Measurements from ENCODE around the gene DDX21. TPM values are rescaled to one million over a fixed set of nuclear protein-coding genes. Genes with fewer than 3 reads are reported as not detected.

Gene DDX21
- total and polyA plus RNA-seq, 9 of the 15 experiments (the other 6 are each of a cell fraction or from before 2014, with no cell fraction given) = 143 to 365 (median 281) TPM

GRCh38 chr10:68957284-68957615 lies 1.3 kb downstream of the DDX21 start (continued):
- TF ChIP-seq ZNF592 (IDR thresholded peaks at IDR 0.05) = 0 out of 2 replicates have a peak, but pooled peaks have one; percentile 5
- TF ChIP-seq HNRNPLL (IDR thresholded peaks at IDR 0.05; ENCODE audit: low read depth, low read length, poor library complexity, severe bottlenecking) = no peak
- TF ChIP-seq ESRRA (IDR thresholded peaks at IDR 0.05; ENCODE audit: borderline replicate concordance, low read depth) = peak; percentile 62; the same call in 1 of the 2 replicates
- no peak for TF ChIP-seq PBX2 (CRISPR knock-in tag; IDR thresholded peaks at IDR 0.05; ENCODE audit: low read depth)
- no peak for TF ChIP-seq PBX2 (tag; conservative IDR thresholded peaks at IDR 0.05; ENCODE audit: low read depth)
- no peak for TF ChIP-seq ATF1 (CRISPR knock-in tag; IDR thresholded peaks at IDR 0.05)
- 0 out of 2 replicates have a peak, but pooled peaks have one; percentile 16 for TF ChIP-seq ATF1 (tag; IDR thresholded peaks at IDR 0.05)
- TF ChIP-seq RCOR1 (IDR thresholded peaks at IDR 0.05; ENCODE audit: borderline replicate concordance in 1 of 2, low read depth in 2 of 2, low read length in 2 of 2) = no peak
- 0 out of 4 replicates have a peak, but pooled peaks of 1 of the 2 experiments have one; percentile 22 for TF ChIP-seq NONO (IDR thresholded peaks at IDR 0.05; ENCODE audit: low read depth in 2 of 2, low read length in 1 of 2)
- 0 out of 2 replicates have a peak, but pooled peaks have one; percentile 26 for TF ChIP-seq DNMT1 (IDR thresholded peaks at IDR 0.05)
- 0 out of 2 replicates have a peak, but pooled peaks have one; percentile 21 for TF ChIP-seq HMBOX1 (IDR thresholded peaks at IDR 0.05)
- peak; percentile 22; the same call in 1 of the 2 replicates for TF ChIP-seq NR2C1 (IDR thresholded peaks at IDR 0.05)
- no peak for TF ChIP-seq NR2C1 (tag; IDR thresholded peaks at IDR 0.05)
- TF ChIP-seq HDAC3 (IDR thresholded peaks at IDR 0.05; ENCODE audit: borderline replicate concordance, partially characterized antibody) = peak; percentile 25
- TF ChIP-seq ELK3 (CRISPR knock-in tag; IDR thresholded peaks at IDR 0.05) = no peak
- peak; percentile 74 for TF ChIP-seq ZFP36 (IDR thresholded peaks at IDR 0.05; ENCODE audit: low read depth, low read length, partially characterized antibody)
- 0 out of 2 replicates have a peak, but pooled peaks have one; percentile 3 for TF ChIP-seq ADNP (tag; IDR thresholded peaks at IDR 0.05)
- TF ChIP-seq CREB5 (CRISPR knock-in tag; IDR thresholded peaks at IDR 0.05) = 0 out of 2 replicates have a peak, but pooled peaks have one; percentile 6

All from K562 (cell line).